HG03469 (cell line): ENCODE results near the gene SNX22.

Experiments used
- ATAC-seq: cut with Tn5 transposase; IDR thresholded peaks from one replicate; pipeline ENCODE4 v1.9.1; 2021; ENCODE audit warnings: mild to moderate bottlenecking, moderate library complexity, moderate number of reproducible peaks; ENCODE audit not compliant: unreplicated experiment

Gene SNX22

DNA sequence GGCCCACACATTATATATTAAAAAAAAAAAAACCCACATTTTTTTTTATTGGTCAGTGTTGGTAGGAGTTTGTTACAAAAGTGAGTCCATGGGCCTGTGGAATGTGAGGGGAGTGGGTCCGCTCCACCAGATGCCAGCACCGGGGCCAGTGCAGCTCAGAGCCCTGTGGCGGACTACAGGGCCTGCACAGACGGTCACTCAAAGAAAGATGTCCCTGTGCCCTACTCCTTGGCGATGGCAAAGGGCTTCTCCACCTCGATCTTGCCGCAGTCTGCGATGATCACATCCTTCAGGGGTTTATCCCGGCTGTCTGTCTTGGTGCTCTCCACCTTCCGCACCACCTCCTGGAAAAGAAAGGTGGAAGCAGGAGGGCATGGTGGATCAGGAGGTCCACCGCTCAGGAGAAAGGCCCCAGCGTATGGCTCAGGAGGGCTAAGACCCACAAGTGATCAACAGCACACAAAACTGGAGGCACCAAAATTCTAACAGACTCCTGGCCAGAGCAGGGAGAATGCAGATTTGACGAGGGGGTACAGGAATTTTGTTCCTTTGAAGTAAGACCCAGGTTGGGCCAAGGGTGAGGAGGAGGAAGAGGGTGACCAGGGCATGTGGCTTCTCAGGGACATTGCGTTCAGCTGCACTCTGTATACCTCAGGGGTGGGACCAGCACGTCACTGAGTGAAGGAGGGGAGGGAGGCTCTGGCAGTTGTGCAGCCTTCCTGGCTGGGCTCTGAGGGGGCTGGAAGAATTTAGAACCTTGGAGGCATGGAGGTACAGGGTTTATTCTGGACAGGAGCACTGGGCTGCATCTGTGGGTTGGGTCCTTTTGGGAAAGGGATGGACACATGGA is 4.5 kb downstream of the SNX22 start:
- no peak for ATAC-seq

- no peak for ATAC-seq
Observed at GRCh38 chr15:64156652-64157331, 5.3 kb downstream of the SNX22 start.

DNA sequence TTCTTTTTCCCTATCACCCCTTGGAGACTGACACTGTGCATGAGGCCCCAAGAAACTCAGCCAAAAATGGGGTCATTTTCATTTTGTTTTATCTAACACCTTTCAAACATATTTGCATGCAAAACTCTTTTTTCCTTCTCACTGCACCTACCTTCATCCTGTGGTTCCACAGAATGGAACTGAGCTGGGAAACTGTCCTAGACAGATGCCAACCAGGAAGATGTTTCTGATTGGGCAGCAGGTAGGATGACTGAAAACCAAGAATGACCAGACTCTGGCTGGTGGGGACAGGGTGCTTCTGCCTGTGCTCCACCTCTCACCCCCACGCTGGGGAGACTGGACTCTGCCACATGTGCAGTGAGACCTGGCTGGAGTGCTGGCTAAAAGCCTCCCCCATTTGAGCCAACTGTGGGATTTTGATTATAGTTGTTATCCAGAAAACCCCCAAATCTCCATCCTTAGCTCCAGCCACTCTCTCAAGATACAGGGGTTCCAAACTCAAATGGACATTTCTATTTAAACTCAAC is 6.1 kb downstream of the SNX22 start:
- ATAC-seq: no peak

- no peak for ATAC-seq
Observed at GRCh38 chr15:64158363-64159134, 7.0 kb downstream of the SNX22 start.

DNA sequence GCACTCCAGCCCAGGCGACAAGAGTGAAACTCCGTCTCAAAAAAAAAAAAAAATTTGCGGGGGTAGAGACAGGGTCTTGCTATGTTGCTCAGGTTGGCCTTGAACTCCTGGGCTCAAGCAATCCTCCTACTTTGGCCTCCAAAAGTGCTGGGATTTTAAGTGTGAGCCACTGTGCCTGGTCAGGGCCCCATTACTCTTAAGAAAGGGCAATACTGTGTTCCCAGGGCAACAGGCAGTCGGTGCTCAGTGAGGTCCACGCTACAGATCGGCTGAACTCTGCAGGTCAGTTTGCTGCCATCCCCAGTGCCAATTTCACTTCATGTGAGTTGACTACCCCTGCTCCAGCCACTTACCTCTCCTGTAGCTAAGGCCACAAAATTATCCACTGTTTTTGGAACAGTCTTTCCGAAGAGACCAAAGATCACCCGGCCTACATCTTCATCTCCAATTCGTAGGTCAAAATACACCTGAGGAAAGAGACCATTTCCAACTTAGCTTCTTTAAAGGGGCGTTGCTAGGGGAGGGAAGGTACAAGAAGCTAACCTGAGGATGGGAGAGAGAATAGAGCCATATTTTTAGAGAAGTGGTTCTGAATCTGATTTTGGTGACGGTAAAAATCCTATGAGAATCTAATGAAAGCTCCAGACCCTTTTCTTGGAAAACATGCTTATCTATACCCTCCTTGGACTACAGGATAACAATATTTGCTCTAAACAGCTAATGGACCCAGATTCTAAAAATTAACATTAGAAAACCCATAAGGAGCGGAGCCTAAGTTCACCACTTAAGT is 10.4 kb downstream of the SNX22 start:
- ATAC-seq: no peak

- ATAC-seq: peak; percentile 9
Observed at GRCh38 chr15:64162478-64162868, 10.9 kb downstream of the SNX22 start.

DNA sequence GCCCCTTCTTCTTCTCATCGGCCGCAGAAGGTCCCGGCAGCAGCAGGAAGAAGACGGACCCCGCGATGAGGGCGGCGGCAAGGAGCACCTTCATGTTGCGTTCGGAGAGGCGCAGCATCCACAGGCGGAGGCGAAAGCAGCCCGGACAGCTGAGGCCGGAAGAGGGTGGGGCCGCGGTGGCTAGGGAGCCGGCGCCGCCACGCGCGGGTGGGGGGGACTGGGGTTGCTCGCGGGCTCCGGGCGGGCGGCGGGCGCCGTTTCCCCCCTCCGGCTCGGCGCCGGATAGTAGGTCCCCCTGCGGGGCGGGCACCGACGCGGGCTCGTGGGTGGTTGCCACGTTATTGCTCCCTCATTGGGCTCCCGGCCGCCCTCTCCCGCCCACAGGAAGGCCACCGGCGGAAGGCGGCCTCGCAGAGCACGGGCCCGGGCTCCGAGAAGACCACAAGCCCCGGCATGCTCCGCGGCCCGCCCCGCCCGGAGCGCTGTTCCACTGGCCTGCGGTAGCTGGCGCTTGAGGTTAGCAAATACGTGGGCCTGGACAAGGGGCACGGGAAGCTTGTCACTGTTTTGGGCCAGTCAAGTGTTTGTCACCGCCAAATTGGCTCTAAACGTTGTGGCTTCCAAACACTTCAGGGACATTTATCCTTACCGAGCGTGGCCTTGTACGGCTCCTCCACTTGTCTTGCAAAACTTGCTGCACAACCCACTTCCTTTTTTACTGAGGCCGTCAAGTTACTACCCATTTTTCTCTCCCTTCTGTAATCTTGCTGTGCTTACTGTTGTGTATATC is 11.5 kb downstream of the SNX22 start, which contains the start of gene PPIB:
Gene PPIB (minus strand): TSS at position 154 of the 790 bp plus-strand sequence. CDS start 36 bp downstream, at position 118.
- ATAC-seq: peak; percentile 74

- no peak for ATAC-seq
Observed at GRCh38 chr15:64163659-64164362, 12.3 kb downstream of the SNX22 start.

DNA sequence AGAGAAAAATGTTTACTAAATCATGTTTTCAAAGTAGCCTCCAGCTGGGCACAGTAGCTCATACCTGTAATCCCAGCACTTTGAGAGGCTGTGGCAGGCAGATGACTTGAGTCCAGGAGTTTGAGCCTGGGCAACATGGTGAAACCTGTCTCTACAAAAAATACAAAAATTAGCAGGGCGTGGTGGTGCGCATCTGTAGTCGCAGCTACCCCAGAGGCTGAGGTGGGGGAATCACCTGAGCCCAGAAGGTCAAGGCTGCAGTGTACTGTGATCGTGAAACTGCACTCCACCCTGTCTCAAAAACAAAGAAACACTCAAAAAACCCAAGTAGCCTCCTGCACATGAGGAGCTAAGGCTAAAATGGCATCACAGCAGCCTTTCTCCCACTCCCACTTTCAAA is 12.9 kb downstream of the SNX22 start:
- no peak for ATAC-seq

DNA sequence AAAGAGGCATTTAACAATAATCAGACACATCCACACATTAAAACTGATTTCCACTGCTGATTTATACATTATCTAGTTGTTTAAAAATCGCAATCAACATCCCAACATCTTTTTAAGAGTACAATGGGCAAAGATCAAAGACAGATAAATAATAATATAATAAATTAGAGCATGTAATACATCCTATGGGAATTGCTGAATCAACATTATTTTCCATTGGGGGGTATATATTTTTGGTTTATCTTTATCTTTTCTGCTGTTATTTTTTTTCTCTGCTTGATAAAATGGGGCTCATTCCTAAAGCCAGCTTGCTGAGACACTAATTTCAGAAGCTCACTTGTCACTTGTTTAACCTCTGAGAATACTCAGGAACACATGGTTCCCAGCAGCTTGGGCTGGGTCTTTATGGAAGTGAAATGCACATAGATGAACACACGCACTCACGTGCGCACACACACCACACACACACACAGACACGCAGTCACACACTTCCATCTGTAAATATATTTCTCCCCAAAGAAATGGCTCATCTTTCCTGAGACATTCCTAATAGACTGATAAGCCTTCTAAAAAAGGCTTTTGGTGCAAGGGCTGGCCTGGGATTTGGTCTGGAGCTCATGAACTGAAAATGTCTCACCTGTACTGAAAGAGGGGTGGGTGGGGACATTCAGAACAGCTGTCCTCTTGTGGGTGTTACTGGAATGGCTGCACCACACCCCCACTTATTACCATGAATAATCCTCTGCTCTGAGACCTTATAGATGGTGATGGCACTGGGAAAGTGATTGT is 14.8 kb downstream of the SNX22 start:
- ATAC-seq: no peak

GRCh38 chr15:64180235-64180824 is 28.8 kb downstream of the SNX22 start:
- no peak for ATAC-seq

DNA sequence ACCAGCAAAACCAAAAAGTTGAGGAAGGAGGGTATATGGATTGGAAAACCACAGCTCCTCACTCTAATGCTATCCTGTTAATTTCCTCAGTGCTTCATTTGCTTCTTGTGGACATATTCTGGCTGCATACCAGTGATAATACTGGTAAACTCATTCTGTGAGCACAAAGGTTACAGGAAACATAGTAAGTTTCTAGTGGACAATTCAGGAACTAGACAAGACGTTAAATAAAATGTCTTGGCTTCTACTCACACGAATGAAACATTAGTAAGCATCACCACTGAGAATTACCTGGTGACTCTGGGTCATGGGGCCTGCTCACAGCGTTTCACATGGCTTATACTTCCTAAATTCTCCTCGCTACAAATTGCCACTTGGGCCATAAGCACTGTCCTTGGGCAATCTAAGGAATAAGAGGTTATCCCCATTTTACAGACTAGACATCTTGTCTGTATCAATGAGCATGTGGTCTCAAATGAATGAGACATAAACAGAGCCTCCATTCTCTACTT is 31.4 kb downstream of the SNX22 start:
- ATAC-seq: no peak

- no peak for ATAC-seq
Observed at GRCh38 chr15:64185146-64185911, 33.8 kb downstream of the SNX22 start.

DNA sequence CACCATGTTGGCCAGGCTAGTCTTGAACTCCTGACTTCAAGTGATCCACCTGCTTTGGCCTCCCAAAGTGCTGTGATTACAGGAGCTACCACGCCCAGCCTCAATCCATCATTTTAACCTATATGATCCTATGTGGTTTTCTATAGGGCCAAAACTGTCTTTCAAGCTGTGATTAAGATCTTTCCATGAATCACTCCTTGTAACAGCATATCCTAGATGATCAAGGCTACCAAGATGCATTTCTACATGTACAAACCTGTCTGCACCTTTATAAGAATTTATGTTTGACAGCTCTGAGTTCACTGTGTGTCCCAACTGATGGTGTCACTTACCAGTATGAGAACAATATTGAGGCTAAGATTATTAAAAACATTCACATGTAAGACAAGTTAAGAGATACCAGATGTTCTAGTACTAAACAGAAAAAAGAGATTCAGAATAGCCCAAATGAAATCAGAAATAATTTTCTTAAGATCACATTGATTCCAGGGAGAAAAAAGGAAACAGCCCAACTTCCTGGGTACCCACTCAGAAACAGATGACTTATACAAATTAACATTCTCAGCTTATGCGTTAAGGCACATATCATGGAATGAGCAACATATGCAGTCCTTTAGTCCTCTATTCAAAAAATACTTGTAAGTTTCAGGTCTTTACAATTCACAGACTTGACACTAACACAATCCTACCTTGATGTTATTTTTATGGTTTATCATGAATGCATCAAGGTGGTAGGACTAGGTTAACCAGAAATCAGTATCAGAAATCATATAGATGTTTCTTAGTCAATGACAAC is 36.1 kb downstream of the SNX22 start:
- ATAC-seq: no peak

GRCh38 chr15:64191971-64192830 is 40.7 kb downstream of the SNX22 start:
- no peak for ATAC-seq
